CD14-positive monocyte (primary cell): Measurements from ENCODE around the gene FBXL17. TPM values are rescaled to one million over a fixed set of nuclear protein-coding genes. Genes with fewer than 3 reads are reported as not detected.
"Not testable (repeated sequence)": the region's sequence is repeated elsewhere in the genome, so short reads cannot be mapped to it uniquely, and the experiment has no call there.

ENCODE experiments used
- DNase-seq, 3 donors: peaks; one replicate each; pipeline ENCODE4 v3.0.0-alpha.2; 2011 to 2022
- H2AFZ ChIP-seq: 2 replicates; pipeline ENCODE4 v1.6.0; 2012; ENCODE audit warnings: mild to moderate bottlenecking, low read depth, low read length, inconsistent platforms; ENCODE audit not compliant: insufficient read depth, poor library complexity, severe bottlenecking
- H3K27ac ChIP-seq, 2 donors: 1 replicate in 1 of 2; 2 replicates in 1 of 2; pipeline ENCODE4 v1.5.1; 2012 to 2013; ENCODE audit warnings: low read length in 2 of 2, control low read depth in 1 of 2, inconsistent platforms in 1 of 2, low read depth in 1 of 2, mild to moderate bottlenecking in 1 of 2
- H3K27me3 ChIP-seq, 2 donors: one replicate each; pipeline versions ENCODE4 v1.6.0 to v1.6.1; 2011 to 2013; ENCODE audit warnings: low read length in 2 of 2; ENCODE audit not compliant: control insufficient read depth in 2 of 2, insufficient read depth in 2 of 2
- H3K36me3 ChIP-seq, 2 donors: replicated peaks in 1 of 2; 1 replicate in 1 of 2; 2 replicates in 1 of 2; pipeline versions ENCODE4 v1.5.1 to v1.6.1; 2012 to 2013; ENCODE audit warnings: low read length in 2 of 2, control low read depth in 1 of 2, inconsistent platforms in 1 of 2, mild to moderate bottlenecking in 1 of 2; ENCODE audit not compliant: insufficient read depth in 2 of 2, control insufficient read depth in 1 of 2
- H3K4me1 ChIP-seq, 2 donors: 1 replicate in 1 of 2; 2 replicates in 1 of 2; pipeline versions ENCODE4 v1.5.1 to v1.6.1; 2012 to 2013; ENCODE audit warnings: low read length in 2 of 2, control low read depth in 1 of 2, inconsistent platforms in 1 of 2, mild to moderate bottlenecking in 1 of 2, moderate library complexity in 1 of 2; ENCODE audit not compliant: insufficient read depth in 2 of 2, control insufficient read depth in 1 of 2
- H3K4me2 ChIP-seq: replicated peaks from 2 replicates; pipeline ENCODE3; 2012; ENCODE audit warnings: low read length, moderate library complexity, mild to moderate bottlenecking; ENCODE audit not compliant: poor library complexity, severe bottlenecking; ENCODE audit errors: extremely low read depth
- H3K4me3 ChIP-seq, 3 experiments: fragments of 200-600 bp in 1 of 3; sonication (generic) in 1 of 3; replicated peaks in 1 of 3; 1 replicate in 2 of 3; 2 replicates in 1 of 3; pipeline ENCODE4 v1.5.1; 2011 to 2013; ENCODE audit warnings: low read length in 3 of 3, mild to moderate bottlenecking in 3 of 3, control low read depth in 2 of 3, low read depth in 2 of 3, inconsistent platforms in 1 of 3, moderate library complexity in 1 of 3
- H3K79me2 ChIP-seq: 2 replicates; pipeline ENCODE4 v1.6.0; 2012; ENCODE audit warnings: mild to moderate bottlenecking, control low read depth, inconsistent platforms, low read length, moderate library complexity; ENCODE audit not compliant: insufficient read depth
- H3K9ac ChIP-seq: 2 replicates; pipeline ENCODE4 v1.6.0; 2017; ENCODE audit warnings: low read length, mild to moderate bottlenecking; ENCODE audit not compliant: insufficient read depth, poor library complexity, severe bottlenecking
- H3K9me3 ChIP-seq, 2 donors: replicated peaks in 1 of 2; 1 replicate in 1 of 2; 2 replicates in 1 of 2; pipeline versions ENCODE4 v1.5.1 to v1.6.1; 2012 to 2013; ENCODE audit warnings: low read length in 2 of 2, control low read depth in 1 of 2; ENCODE audit not compliant: control insufficient read depth in 1 of 2, insufficient read depth in 1 of 2
- H4K20me1 ChIP-seq: 2 replicates; pipeline ENCODE4 v1.6.0; 2012; ENCODE audit warnings: mild to moderate bottlenecking, low read length, control low read depth, moderate library complexity; ENCODE audit not compliant: insufficient read depth
- H3K27ac Mint-ChIP-seq, 7 donors: one replicate each; pipeline ENCODE4 v1.8.0; 2020; ENCODE audit warnings: mild to moderate bottlenecking in 7 of 7, mixed read lengths in 7 of 7, moderate library complexity in 6 of 7, inconsistent platforms in 2 of 7
- H3K27me3 Mint-ChIP-seq, 3 donors: one replicate each; pipeline ENCODE4 v1.8.0; 2021 to 2022; ENCODE audit warnings: low read depth in 3 of 3, mild to moderate bottlenecking in 3 of 3, mixed read lengths in 3 of 3, moderate library complexity in 3 of 3, inconsistent platforms in 1 of 3
- H3K36me3 Mint-ChIP-seq, 2 donors: one replicate each; pipeline ENCODE4 v1.8.0; 2020; ENCODE audit warnings: mixed read lengths in 2 of 2, inconsistent platforms in 1 of 2, mild to moderate bottlenecking in 1 of 2
- H3K4me1 Mint-ChIP-seq: one replicate; pipeline ENCODE4 v1.8.0; 2020; ENCODE audit warnings: mild to moderate bottlenecking, mixed read lengths
- H3K4me3 Mint-ChIP-seq, 2 donors: one replicate each; pipeline ENCODE4 v1.8.0; 2020; ENCODE audit warnings: mild to moderate bottlenecking in 2 of 2, mixed read lengths in 2 of 2, moderate library complexity in 1 of 2
- H3K9me3 Mint-ChIP-seq, 7 donors: one replicate each; pipeline ENCODE4 v1.8.0; 2020 to 2022; ENCODE audit warnings: mixed read lengths in 7 of 7, mild to moderate bottlenecking in 6 of 7, moderate library complexity in 6 of 7, inconsistent platforms in 2 of 7
- WGBS: methylation state at CpG from one replicate; pipeline ENCODE4 v1.1.5; 2013; ENCODE audit warnings: missing lambda C conversion rate; ENCODE audit not compliant: insufficient coverage; 5-methylcytosine and 5-hydroxymethylcytosine counted together
- intact Hi-C, 2 donors: fragments of 100-400 bp; cut with micrococcal nuclease; formaldehyde crosslinking; loops; one replicate each; pipeline versions ENCODE4 v1.15.0 to v1.15.1; 2023
- polyA plus RNA-seq, 3 donors: library from polyadenylated mRNA; depleted of rRNA in 1 of 3; unstranded in 2 of 3; stranded (reverse) in 1 of 3; fragments of 300-500 nt in 2 of 3; fragments of >200 nt in 1 of 3; fragmentation: Illumina TruSeq in 2 of 3; gene quantifications; 1 replicate in 2 of 3; 2 replicates in 1 of 3; pipeline ENCODE4 v1.2.3, GENCODE V29; 2012 to 2021
- TF ChIP-seq, protein P1 (sequence below): fragments of 200-600 bp; IDR thresholded peaks from one replicate; pipeline ENCODE4 v1.8.0; 2022; ENCODE audit warnings: antibody characterized with exemption, mild to moderate bottlenecking

Gene FBXL17
- polyA plus RNA-seq, 3 donors = 1.5 to 6.6 (median 2.0) TPM

DNA sequence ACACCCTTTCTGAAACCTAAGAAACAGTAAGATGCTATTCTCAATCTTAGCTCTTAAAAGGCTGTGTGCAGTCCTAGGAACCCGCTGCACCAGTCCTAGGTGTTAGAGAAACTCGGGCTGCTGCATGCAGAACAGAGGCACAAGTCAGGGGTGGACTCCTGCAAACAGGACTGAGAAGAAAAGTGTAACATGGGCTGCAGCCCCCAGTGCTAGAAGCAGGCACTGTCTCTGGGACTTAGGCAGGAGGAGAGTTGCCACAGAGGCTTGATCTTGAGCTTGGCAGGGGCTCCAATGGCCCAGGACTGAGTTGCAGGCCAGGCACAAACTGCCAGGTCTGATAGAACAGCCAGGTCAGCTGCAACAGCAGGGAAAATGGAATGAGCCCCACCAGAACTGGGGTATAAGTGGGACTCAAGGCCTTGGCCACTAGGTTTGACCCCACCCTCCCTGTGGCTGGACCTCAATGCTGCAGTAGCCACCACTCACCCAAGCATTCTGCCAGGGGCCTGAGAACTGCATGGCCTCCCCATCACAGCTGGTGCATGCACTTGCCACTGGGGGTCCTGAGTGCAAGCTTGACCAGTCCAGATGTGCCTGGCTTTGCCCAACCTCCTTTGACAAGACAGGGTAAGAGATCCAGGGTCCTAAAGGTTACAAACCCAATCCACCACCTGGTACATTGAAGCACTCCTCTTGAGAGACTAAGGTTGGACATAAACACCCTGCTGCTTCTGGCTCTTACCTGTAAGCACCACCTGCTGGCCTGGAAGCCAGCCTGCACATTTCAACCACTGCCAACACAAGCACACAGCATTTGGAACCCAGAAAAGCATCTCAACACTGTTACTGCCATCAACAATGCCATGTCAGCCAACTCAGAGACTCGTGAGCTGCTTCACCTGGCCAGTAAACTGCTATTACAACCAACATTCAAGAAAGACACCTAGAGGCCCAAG is 103.3 kb downstream of the FBXL17 start:
- peak in 1 of 3 donors; percentile 2 for DNase-seq
- no peak overlapping the region for H3K4me3 Mint-ChIP-seq
- Histone ChIP-seq H3K4me3 (no peak overlapping the region), H3K4me2 (no peak overlapping the region), H3K79me2 (no peaks in the 10 kb centered on the region), H3K36me3 (no peaks in the 10 kb centered on the region), H2AFZ (no peak overlapping the region), H3K27me3 (no peaks in the 10 kb centered on the region), H3K9me3 (no peaks in the 10 kb centered on the region), H3K27ac (no peak overlapping the region), H4K20me1 (no peaks in the 10 kb centered on the region), H3K9ac (no peak overlapping the region), H3K4me1 (no peaks in the 10 kb centered on the region)
- TF ChIP-seq, protein P1, sequence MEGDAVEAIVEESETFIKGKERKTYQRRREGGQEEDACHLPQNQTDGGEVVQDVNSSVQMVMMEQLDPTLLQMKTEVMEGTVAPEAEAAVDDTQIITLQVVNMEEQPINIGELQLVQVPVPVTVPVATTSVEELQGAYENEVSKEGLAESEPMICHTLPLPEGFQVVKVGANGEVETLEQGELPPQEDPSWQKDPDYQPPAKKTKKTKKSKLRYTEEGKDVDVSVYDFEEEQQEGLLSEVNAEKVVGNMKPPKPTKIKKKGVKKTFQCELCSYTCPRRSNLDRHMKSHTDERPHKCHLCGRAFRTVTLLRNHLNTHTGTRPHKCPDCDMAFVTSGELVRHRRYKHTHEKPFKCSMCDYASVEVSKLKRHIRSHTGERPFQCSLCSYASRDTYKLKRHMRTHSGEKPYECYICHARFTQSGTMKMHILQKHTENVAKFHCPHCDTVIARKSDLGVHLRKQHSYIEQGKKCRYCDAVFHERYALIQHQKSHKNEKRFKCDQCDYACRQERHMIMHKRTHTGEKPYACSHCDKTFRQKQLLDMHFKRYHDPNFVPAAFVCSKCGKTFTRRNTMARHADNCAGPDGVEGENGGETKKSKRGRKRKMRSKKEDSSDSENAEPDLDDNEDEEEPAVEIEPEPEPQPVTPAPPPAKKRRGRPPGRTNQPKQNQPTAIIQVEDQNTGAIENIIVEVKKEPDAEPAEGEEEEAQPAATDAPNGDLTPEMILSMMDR = no peak
- H3K36me3 Mint-ChIP-seq = peaks cover 9 to 13% of the 10 kb centered on the region in 2 donors
- H3K27me3 Mint-ChIP-seq = no peaks in the 10 kb centered on the region
- peaks cover 0 to 13% (median 9%) of the 10 kb centered on the region in 7 donors for H3K9me3 Mint-ChIP-seq
- H3K4me1 Mint-ChIP-seq = no peaks in the 10 kb centered on the region
- intact Hi-C loops = no loop called here
- no peak overlapping the region for H3K27ac Mint-ChIP-seq
- WGBS = 100% methylated on average over 3 of the region's 3 CpGs

DNA sequence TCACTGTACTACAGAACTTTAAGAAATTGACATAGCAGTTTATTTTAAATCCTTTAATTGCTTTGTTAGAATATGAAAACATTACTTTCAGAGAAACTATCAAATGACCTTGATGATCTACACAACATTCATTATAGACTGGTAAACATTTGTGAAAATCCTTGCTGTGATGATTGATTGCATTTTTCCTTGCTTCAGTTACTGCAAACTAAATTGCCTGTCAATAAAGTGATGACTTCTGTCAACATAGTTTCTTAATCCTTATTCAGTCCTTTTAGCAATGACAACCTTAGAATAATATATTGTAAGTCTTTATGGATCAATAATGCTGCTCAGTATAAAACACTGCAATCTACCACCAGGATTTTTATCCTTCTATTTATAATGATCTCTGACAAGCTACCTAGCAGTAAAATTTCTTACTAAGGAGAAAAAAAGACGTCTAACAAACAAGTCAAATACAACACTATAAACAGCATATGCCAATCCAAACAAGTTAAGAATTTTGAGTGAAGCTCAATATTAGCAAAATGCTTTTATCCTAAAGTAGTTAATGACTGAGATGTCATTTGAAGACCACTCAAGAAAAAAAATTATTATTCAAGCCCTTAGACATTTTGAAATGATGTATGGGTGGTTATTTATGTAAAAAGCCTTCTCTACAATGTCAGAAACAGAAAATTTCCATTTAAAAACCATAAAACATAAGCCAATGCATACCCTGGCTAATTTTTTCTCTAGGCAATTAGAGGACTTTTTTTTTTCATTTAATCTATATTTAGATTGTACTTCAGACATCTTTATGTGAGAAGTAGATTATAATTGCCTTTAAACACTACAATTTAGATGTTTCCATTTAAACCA is 105.5 kb downstream of the FBXL17 start:
- DNase-seq = no peak
- H3K36me3 ChIP-seq = no peaks in the 10 kb centered on the region
- intact Hi-C loops = no loop called here
- H3K79me2 ChIP-seq = no peaks in the 10 kb centered on the region
- no peak overlapping the region for H3K27ac ChIP-seq
- H3K27me3 ChIP-seq = no peaks in the 10 kb centered on the region
- no peaks in the 10 kb centered on the region for H3K4me1 ChIP-seq
- TF ChIP-seq, protein P1 = no peak
- Mint-ChIP-seq H3K36me3 (peaks cover 8 to 9% of the 10 kb centered on the region in 2 donors), H3K4me1 (no peaks in the 10 kb centered on the region), H3K27me3 (peaks cover 0 to 2% (median 0%) of the 10 kb centered on the region in 3 donors), H3K4me3 (no peak overlapping the region), H3K9me3 (peaks cover 0 to 6% (median 3%) of the 10 kb centered on the region in 7 donors), H3K27ac (no peak overlapping the region)
- no peak overlapping the region for H2AFZ ChIP-seq
- no peak overlapping the region for H3K4me2 ChIP-seq
- no CpG with 5 or more reads among the region's 1 CpG for whole genome bisulfite sequencing
- no peak overlapping the region for H3K9ac ChIP-seq
- H3K9me3 ChIP-seq = no peaks in the 10 kb centered on the region
- no peak overlapping the region for H3K4me3 ChIP-seq
- no peaks in the 10 kb centered on the region for H4K20me1 ChIP-seq

DNA sequence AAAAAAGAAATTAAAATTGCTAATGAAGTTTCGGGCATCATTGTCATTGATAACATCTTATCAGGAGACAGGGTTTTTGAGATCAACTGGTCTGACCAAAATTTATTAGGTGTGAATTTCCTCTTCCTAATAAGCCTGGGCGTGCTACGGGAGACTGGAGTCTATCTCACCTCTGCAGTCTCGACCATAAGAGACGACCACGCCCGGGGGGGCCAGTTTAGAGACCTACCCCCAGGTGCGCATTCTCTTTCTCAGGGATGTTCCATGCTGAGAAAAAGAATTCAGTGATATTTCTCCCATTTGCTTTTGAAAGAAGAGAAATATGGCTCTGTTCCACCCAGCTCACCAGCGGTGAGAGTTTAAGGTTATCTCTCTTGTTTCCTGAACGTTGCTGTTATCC is 107.8 kb downstream of the FBXL17 start:
- H3K27ac ChIP-seq, H3K9ac ChIP-seq, H3K27ac Mint-ChIP-seq, H3K27me3 ChIP-seq, H3K79me2 ChIP-seq, H3K9me3 ChIP-seq, H3K4me3 Mint-ChIP-seq, H3K4me3 ChIP-seq, intact Hi-C loops, H4K20me1 ChIP-seq, H3K36me3 ChIP-seq, H3K4me1 ChIP-seq, H2AFZ ChIP-seq, H3K36me3 Mint-ChIP-seq, H3K4me2 ChIP-seq, H3K9me3 Mint-ChIP-seq, H3K27me3 Mint-ChIP-seq, DNase-seq, H3K4me1 Mint-ChIP-seq: not testable (repeated sequence)
- WGBS = no CpG with 5 or more reads among the region's 10 CpGs
